OCI-LY3 (cell line): ENCODE measurements around the gene TMOD2.
"Not testable (repeated sequence)": the region's sequence is repeated elsewhere in the genome, so short reads cannot be mapped to it uniquely, and the experiment has no call there.

Experiments used
- EZH2phosphoT487 ChIP-seq: fragments of 200-600 bp; shearing (Covaris generic); IDR thresholded peaks from 2 replicates; pipeline ENCODE4 v1.6.1; 2018; ENCODE audit warnings: antibody characterized with exemption, mixed run types, low read depth
- TF ChIP-seq, protein P1 (sequence below): fragments of 200-600, 300-600 bp; sonication (generic); IDR thresholded peaks from 2 replicates; pipeline ENCODE4 v1.5.1; 2014; ENCODE audit warnings: antibody characterized with exemption, low read length, low read depth

- TF ChIP-seq, protein P1, sequence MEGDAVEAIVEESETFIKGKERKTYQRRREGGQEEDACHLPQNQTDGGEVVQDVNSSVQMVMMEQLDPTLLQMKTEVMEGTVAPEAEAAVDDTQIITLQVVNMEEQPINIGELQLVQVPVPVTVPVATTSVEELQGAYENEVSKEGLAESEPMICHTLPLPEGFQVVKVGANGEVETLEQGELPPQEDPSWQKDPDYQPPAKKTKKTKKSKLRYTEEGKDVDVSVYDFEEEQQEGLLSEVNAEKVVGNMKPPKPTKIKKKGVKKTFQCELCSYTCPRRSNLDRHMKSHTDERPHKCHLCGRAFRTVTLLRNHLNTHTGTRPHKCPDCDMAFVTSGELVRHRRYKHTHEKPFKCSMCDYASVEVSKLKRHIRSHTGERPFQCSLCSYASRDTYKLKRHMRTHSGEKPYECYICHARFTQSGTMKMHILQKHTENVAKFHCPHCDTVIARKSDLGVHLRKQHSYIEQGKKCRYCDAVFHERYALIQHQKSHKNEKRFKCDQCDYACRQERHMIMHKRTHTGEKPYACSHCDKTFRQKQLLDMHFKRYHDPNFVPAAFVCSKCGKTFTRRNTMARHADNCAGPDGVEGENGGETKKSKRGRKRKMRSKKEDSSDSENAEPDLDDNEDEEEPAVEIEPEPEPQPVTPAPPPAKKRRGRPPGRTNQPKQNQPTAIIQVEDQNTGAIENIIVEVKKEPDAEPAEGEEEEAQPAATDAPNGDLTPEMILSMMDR = not testable (repeated sequence)
- TF ChIP-seq EZH2phosphoT487 = not testable (repeated sequence)
Measured at GRCh38 chr15:51787130-51787529, 35.7 kb downstream of the TMOD2 start.
